Neural progenitor cell (in vitro differentiated cells): ENCODE measurements around the gene LVRN.

Experiments used
- CTCF ChIP-seq: fragments of 200-600 bp; sonication (generic); IDR thresholded peaks from 2 replicates; pipeline ENCODE4 v1.5.1; 2017; ENCODE audit warnings: antibody characterized with exemption, mild to moderate bottlenecking
- EZH2 ChIP-seq: fragments of 200-600 bp; sonication (generic); IDR thresholded peaks from 2 replicates; pipeline ENCODE4 v1.6.1; 2017; ENCODE audit warnings: antibody characterized with exemption, mild to moderate bottlenecking, moderate library complexity

DNA sequence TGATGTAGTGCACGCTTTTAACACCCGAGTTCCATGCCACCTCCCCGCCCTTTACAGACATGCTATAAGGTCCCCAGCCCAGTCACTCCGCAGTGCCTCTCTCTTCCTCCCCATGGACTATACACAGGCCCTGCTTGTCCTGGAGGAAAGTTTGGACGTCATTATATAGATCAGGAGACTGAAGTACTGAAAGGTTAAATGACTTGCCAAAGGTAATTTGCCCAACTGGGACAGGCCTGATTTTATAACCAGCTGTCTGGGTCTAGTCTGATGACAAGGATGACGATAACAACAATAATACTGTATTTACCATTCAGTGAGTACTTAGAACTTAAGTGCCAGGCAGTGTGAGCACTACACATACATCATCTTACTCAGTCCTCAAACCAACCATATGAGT, 33.1 kb downstream of the LVRN start:
- TF ChIP-seq CTCF, result no peak
- no peak for TF ChIP-seq EZH2
